Kidney (tissue), 22 donors: ENCODE results near the gene CXCR2. TPM values are rescaled to one million over a fixed set of nuclear protein-coding genes. Genes with fewer than 3 reads are reported as not detected.

ENCODE experiments used
- DNase-seq, 5 donors: peaks; one replicate each; pipeline ENCODE4 v3.0.0-alpha.2; 2013 to 2020
- FAIRE-seq: peaks from 2 replicates; lab custom pipeline; 2012; peaks lifted over from hg19 to GRCh38; lab: Jason Lieb, UNC
- H3K27ac ChIP-seq, 2 donors: one replicate each; pipeline ENCODE4 v1.7.0; 2013; ENCODE audit warnings: low read depth in 2 of 2, low read length in 2 of 2, inconsistent platforms in 1 of 2
- H3K27me3 ChIP-seq: one replicate; pipeline ENCODE4 v1.7.1; 2013; ENCODE audit warnings: low read length, inconsistent platforms; ENCODE audit not compliant: control insufficient read depth, insufficient read depth
- H3K36me3 ChIP-seq, 3 donors: one replicate each; pipeline versions ENCODE4 v1.7.0 to v1.7.1; 2013; ENCODE audit warnings: low read length in 3 of 3, control low read depth in 1 of 3, inconsistent platforms in 1 of 3; ENCODE audit not compliant: insufficient read depth in 3 of 3, control insufficient read depth in 2 of 3
- H3K4me1 ChIP-seq, 3 donors: one replicate each; pipeline versions ENCODE4 v1.7.0 to v1.7.1; 2013; ENCODE audit warnings: low read length in 3 of 3, inconsistent platforms in 1 of 3, low read depth in 1 of 3; ENCODE audit not compliant: control insufficient read depth in 2 of 3, insufficient read depth in 2 of 3
- H3K4me3 ChIP-seq, 3 donors: one replicate each; pipeline versions ENCODE4 v1.7.0 to v1.8.1; 2013; ENCODE audit warnings: low read length in 3 of 3, control low read depth in 1 of 3, inconsistent platforms in 1 of 3
- H3K9ac ChIP-seq, 3 donors: one replicate each; pipeline versions ENCODE4 v1.7.0 to v1.7.1; 2013; ENCODE audit warnings: low read length in 3 of 3, control low read depth in 1 of 3, inconsistent platforms in 1 of 3
- H3K9me3 ChIP-seq, 3 donors: one replicate each; pipeline versions ENCODE4 v1.7.0 to v1.7.1; 2013; ENCODE audit warnings: low read length in 3 of 3, control low read depth in 1 of 3, inconsistent platforms in 1 of 3; ENCODE audit not compliant: control insufficient read depth in 2 of 3, insufficient read depth in 1 of 3
- intact Hi-C: fragments of 100-400 bp; cut with DNase I; formaldehyde crosslinking; loops from one replicate; pipeline ENCODE4 v1.11.1; 2022
- long read RNA-seq, 10 donors: library from polyadenylated mRNA in 1 of 10; unstranded in 1 of 10; transcript quantifications; one replicate each; pipeline ENCODE4 v2.0.0 and lab custom pipeline, GENCODE V29; 2021 to 2026
- polyA plus RNA-seq: library from polyadenylated mRNA; stranded (reverse); fragments of 350-450 nt; fragmentation: Illumina TruSeq; extraction: RNeasy Lipid Tissue Mini Kit (QIAGEN cat#74804); gene quantifications from one replicate; pipeline ENCODE4 v1.2.3, GENCODE V29; 2014; ENCODE audit warnings: low read depth, low replicate concordance; ENCODE audit not compliant: insufficient read depth
- total RNA-seq: library from RNA; stranded (reverse); fragmentation: NEBNext Ultra II Directional; extraction: Animal tissue kit (Norgen Biotek cat#: 25700); gene quantifications from one replicate; pipeline ENCODE4 v1.2.1, GENCODE V29; 2021
- TF ChIP-seq, protein P1 (sequence below): IDR thresholded peaks from 3 replicates; pipeline ENCODE4 v1.5.1; 2012; ENCODE audit warnings: mild to moderate bottlenecking, moderate library complexity, borderline replicate concordance; ENCODE audit not compliant: insufficient read depth; ENCODE audit errors: extremely low read depth
- donor health status: control.
- donor health status: control.
- donor health status: control.
- donor health status: control.
- donor health status: control.
- donor health status: DM: yes; HTN: yes; CAD: no.
- donor health status: Normal renal cell carcinoma (clear cell type).

The CXCR2 gene
- total RNA-seq (0.44 TPM), polyA plus RNA-seq (not detected)
- long read RNA-seq, donor 1 = 0 reads
- long read RNA-seq, donor 2 = 0 reads
- long read RNA-seq, donor 3, partial matches to known transcripts = 0 of 1 reads
- long read RNA-seq, donor 3, other reads (novel, unspliced or antisense) = 0 of 1 reads
- long read RNA-seq, donor 4 = 0 reads
- long read RNA-seq, donor 5 = 0 reads
- long read RNA-seq, donor 6 = 0 reads
- long read RNA-seq, donor 7 = 0 reads
- long read RNA-seq, donor 8 = 0 reads
- long read RNA-seq, donor 9 = 0 reads
- long read RNA-seq, donor 10 = 0 reads

- Histone ChIP-seq H3K27me3 (no peaks in the 10 kb centered on the region), H3K27ac (no peak within 1 kb of the TSS), H3K4me1 (no peaks in the 10 kb centered on the region), H3K4me3 (no peak within 1 kb of the TSS), H3K9ac (no peak within 1 kb of the TSS), H3K36me3 (no peaks in the 10 kb centered on the region), H3K9me3 (no peaks in the 10 kb centered on the region)
- TF ChIP-seq, protein P1, sequence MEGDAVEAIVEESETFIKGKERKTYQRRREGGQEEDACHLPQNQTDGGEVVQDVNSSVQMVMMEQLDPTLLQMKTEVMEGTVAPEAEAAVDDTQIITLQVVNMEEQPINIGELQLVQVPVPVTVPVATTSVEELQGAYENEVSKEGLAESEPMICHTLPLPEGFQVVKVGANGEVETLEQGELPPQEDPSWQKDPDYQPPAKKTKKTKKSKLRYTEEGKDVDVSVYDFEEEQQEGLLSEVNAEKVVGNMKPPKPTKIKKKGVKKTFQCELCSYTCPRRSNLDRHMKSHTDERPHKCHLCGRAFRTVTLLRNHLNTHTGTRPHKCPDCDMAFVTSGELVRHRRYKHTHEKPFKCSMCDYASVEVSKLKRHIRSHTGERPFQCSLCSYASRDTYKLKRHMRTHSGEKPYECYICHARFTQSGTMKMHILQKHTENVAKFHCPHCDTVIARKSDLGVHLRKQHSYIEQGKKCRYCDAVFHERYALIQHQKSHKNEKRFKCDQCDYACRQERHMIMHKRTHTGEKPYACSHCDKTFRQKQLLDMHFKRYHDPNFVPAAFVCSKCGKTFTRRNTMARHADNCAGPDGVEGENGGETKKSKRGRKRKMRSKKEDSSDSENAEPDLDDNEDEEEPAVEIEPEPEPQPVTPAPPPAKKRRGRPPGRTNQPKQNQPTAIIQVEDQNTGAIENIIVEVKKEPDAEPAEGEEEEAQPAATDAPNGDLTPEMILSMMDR = no peak
- FAIRE-seq (no peak), DNase-seq (peak in 1 of 5 donors; percentile 9)
- intact Hi-C loops = no loop called here
These were observed at the start of gene CXCR2 for GRCh38 chr2:218125626-218126080. CXCR2 (plus strand) TSS chr2:218126028; CDS start chr2:218134802, 8,774 bp downstream.

DNA sequence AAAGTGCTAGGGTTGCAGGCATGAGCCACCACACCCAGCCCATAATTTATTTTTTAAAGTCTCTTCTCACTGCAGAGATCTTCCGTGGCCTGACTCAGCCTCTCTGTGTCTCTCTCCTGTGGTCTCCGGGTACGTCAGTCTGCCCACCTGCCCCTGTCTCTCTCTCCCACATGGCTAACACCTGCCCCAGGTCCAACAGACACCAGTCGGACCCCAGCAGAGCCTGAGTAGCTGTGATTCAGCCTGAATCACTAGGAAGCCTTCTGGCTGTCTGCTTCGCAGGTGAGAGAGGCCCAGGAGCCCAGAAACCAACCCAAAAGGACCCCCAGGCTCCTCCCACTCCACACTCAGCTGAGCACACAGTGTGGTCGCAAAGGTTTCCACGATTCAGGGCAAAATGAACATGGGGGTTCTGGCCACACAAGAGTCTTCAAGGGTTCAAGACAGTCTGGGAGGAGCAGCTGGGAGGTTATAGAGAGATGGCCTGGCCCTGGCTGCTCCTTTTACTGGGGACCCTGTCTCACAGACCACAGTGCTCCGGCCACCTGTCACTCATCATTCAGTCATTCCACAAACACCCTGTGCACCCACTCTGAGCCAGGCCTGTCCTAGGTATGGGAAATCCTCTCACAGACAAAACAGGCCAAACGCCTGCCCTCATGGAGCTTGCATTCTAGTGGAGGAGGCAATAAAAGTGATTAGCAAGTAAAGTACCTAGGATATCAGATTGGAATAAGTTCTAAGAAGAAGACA, 48.2 kb upstream of the CXCR2 start:
- Histone ChIP-seq H3K4me1 (no peaks in the 10 kb centered on the region), H3K27me3 (no peaks in the 10 kb centered on the region), H3K9me3 (no peaks in the 10 kb centered on the region), H3K4me3 (no peak overlapping the region), H3K9ac (no peak overlapping the region), H3K36me3 (no peaks in the 10 kb centered on the region), H3K27ac (no peak overlapping the region)
- no peak for FAIRE-seq
- TF ChIP-seq, protein P1 = no peak
- intact Hi-C loops = no loop called here
- no peak for DNase-seq

- Histone ChIP-seq H3K9ac (no peak overlapping the region), H3K4me1 (no peaks in the 10 kb centered on the region), H3K9me3 (no peaks in the 10 kb centered on the region), H3K27me3 (no peaks in the 10 kb centered on the region), H3K36me3 (no peaks in the 10 kb centered on the region), H3K27ac (no peak overlapping the region), H3K4me3 (no peak overlapping the region)
- TF ChIP-seq, protein P1 = no peak
- DNase-seq = no peak
- FAIRE-seq = no peak
- intact Hi-C loops = no loop called here
These were observed 45.6 kb upstream of the CXCR2 start for GRCh38 chr2:218079943-218080913.
